ENCODE data around the gene SLC25A25.
A peak's percentile ranks its signal among the peaks of the same experiment; 100 is the strongest.

Gene SLC25A25

DNA sequence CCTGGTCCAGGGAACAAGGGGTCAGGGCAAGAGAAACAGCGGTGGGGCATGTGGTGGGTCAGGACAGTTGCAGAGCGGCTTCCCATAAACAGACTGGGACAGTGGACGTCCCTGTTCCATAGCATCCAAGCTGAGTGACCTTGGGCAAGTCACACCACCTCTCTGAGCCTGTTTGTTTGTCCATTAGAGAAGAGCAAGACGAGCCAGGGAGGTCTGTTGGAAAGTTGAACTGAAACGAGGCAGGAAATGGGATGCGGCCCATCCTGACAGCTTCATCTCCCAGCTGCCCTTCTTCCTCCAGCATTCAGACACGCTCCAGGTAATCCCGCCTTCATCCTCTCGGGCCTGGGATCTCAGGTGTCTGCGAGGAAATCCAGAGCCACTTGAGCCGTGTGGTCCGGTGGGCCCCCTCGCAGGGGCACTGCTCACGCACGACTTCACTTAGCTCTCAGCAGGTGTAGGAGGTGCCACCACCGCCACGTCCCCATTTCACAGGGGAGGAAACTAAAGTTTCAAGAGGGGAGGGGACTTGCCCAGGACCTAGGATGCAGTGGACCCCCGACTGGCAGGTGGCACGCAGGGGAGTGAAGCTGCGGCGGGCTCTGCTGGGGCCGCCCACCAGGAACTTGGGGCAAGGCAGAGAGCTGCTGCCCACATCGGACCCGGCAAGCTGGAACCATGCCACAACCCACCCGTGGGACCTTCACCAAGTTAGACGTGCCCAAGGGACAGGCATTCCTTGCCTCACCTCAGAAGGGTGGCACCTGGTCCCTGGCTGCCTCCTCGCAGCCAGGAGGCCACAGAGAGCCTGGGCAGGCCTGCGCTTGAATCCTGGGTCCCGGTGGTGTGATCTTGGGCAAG, 46.5 kb downstream of the SLC25A25 start:
- no peak for DNase-seq

GRCh38 chr9:128115187-128116103, 47.4 kb downstream of the SLC25A25 start:
- no peak for DNase-seq

GRCh38 chr9:128116104-128117083, 48.4 kb downstream of the SLC25A25 start:
- DNase-seq, result no peak

GRCh38 chr9:128117613-128118471, 49.8 kb downstream of the SLC25A25 start:
- DNase-seq, result peak; percentile 98

- no peak for DNase-seq
Observed at GRCh38 chr9:128118472-128118857, 50.4 kb downstream of the SLC25A25 start.

- DNase-seq, result no peak
Observed at GRCh38 chr9:128118971-128119665, 51.1 kb downstream of the SLC25A25 start.

DNA sequence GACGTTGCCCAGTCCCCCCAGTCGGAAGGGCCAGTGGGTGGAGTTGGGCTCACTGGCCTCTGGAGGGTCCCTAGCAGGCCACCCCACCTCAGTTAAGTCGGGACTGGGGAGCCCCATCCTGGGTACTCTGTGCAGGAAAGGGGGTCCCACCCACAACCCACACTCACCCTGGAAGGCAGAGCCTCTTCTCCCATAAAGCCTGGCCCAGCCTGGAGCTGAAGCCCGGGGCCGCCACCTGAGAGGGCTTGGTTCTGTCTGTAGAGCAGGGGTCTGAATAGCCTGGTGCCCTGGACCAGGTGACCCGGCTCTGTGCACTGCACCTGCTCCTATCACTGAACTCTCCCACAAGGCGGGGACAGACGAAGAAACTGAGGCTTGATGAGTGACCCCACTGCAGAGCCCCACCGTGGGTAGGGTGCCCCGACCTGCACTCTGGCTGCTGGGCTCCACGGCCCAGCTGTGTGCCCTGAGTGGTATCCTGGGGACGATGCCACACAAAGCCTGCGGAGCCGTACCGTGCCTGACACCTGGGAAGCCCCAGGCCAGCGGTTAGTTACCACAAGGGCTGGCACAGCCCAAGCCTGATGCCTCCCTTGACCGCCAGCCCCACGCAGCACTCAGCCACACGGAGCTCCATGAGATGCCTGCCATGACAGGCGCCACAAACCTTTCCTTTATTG, 52.2 kb downstream of the SLC25A25 start:
- no peak for DNase-seq

- no peak for DNase-seq
Observed at GRCh38 chr9:128120741-128121465, 52.9 kb downstream of the SLC25A25 start.

DNA sequence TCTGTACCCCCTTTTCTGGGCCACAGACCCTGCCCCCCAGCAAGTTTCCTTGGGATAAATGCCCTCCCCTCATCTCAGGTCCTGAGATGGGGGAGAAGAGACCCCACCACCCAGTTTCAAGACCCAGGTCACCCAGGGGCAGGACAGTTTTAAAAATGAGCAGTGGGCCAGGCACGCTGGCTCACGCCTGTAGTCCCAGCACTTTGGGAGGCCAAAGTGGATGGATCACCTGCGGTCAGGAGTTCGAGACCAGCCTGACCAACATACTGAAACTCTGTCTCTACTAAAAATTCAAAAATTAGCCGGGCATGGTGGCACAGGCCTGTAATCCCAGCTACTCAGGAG, 53.4 kb downstream of the SLC25A25 start:
- no peak for DNase-seq

DNA sequence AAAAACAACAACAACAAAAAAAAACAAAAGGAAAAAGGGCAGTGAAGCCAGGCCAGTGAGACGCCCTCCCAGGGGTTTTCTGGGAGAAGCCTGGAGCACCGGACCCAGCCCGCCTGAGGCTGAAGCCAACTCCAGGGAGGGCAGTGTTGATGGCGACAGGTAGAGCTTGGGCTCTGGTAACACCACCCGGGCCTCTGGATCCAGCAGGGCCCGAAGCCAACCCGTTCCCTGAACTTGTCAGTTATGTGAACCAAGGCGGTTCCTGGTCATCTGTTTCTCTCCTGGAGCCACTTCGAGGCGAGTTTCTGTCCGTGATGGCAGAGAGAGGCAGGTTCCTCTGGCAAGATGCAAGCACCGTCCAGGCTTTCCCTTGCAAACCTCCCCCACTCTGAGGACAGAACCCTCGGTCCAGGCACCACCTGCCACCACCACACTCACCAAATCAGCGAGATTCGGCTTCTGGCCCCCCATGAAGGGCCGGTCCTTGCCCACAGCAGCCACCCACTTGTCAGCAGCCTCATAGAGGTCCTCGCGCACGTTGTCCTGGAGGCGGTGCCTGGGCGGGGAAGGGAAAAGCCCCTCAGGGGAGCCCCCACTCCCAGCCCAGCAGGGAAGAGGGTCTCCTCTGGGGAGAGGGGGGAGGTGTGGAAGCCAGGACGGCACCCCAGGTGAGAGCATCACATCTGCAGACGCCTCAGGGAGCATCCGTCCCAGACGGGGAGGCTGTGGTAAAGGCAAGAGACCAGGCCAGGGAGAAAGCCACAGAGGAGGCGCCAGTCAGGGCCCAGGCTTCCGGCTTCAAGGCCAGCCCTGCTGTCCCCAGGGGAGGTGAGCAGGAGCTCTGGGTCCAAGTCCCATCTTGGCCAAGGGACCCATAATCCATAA, 54.1 kb downstream of the SLC25A25 start:
- no peak for DNase-seq

DNA sequence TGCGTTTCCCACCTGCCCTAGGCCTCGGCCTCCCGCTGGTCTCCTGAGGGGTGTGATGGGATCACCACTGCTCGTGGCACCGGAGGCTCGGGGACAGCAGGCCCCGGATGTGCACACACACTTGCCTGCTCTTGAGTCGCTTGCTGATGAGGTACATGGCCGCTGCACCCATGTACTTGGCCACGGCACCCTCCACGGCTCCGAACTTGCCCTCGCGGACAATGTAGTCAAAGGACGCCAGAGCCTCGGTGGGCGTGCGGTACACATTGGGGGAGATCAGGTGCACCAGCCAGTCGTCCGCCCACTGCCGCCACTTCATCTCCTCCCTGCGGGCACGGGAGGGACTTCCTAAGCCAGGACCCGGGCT, 54.8 kb downstream of the SLC25A25 start:
- no peak for DNase-seq

GRCh38 chr9:128123451-128124080, 55.5 kb downstream of the SLC25A25 start:
- no peak for DNase-seq

GRCh38 chr9:128124451-128124850, 56.4 kb downstream of the SLC25A25 start:
- DNase-seq, result no peak

- peak; percentile 54 for DNase-seq
Observed at GRCh38 chr9:128124873-128125579, 57.0 kb downstream of the SLC25A25 start.

- DNase-seq, result no peak
Observed at GRCh38 chr9:128125580-128126354, 57.7 kb downstream of the SLC25A25 start.

- DNase-seq, result peak; percentile 87
Observed at GRCh38 chr9:128127568-128127989, 59.5 kb downstream of the SLC25A25 start, which contains the start of gene PTGES2. PTGES2 (minus strand) TSS chr9:128127729; CDS start chr9:128127717, 12 bp downstream.
